HepG2 (cell line): ENCODE data around the gene ASGR1. TPM values are rescaled to one million over a fixed set of nuclear protein-coding genes. Genes with fewer than 3 reads are reported as not detected.

Experiments
- ATAC-seq: fragments of 200-7000 bp; cut with Tn5 transposase; 3 replicates; pipeline ENCODE4 v1.9.1; 2020; ENCODE audit warnings: mild to moderate bottlenecking, moderate library complexity
- BruUV-seq: library from RNA; stranded (reverse); fragments of 400-500 nt; replicated peaks from 2 replicates; lab custom pipeline; 2021; lab: Mats Ljungman, UMichigan
- CTCF ChIA-PET: fragments of 300-600 bp; formaldehyde crosslinking; extraction: SDS; loops from one replicate; lab custom pipeline; 2021; ENCODE audit warnings: low total read pairs, inconsistent platforms, low intra/inter-chr PET ratio; lab: Yijun Ruan, JAX
- POLR2A ChIA-PET: fragments of 350-600 bp; sonication (Branson Sonifier 250); formaldehyde crosslinking; loops from one replicate; lab custom pipeline; 2020; ENCODE audit warnings: antibody characterized with exemption, inconsistent platforms; lab: Yijun Ruan, JAX
- DNase-seq: peaks from one replicate; pipeline ENCODE4 v3.0.0-alpha.2; 2015; ENCODE audit warnings: low spot score
- FAIRE-seq: peaks from 3 replicates; lab custom pipeline; 2011; peaks lifted over from hg19 to GRCh38; lab: Jason Lieb, UNC
- H2AFZ ChIP-seq: one replicate; pipeline ENCODE4 v1.6.1; 2011; ENCODE audit warnings: low read length, inconsistent platforms
- H3K27ac ChIP-seq: fragments of 300-600 bp; 3 replicates; pipeline ENCODE4 v1.8.0; 2011; ENCODE audit warnings: mixed run types, mild to moderate bottlenecking, mixed read lengths, low read length, inconsistent platforms; ENCODE audit not compliant: insufficient read depth; ENCODE audit errors: extremely low read length
- H3K27me3 ChIP-seq, 2 experiments: fragments of 200-600 bp in 1 of 2; 2 replicates in 1 of 2; 3 replicates in 1 of 2; pipeline versions ENCODE4 v1.6.0 to v1.8.0; 2011; ENCODE audit warnings: low read length in 2 of 2, mild to moderate bottlenecking in 2 of 2, moderate library complexity in 2 of 2, inconsistent platforms in 1 of 2; ENCODE audit not compliant: insufficient read depth in 2 of 2, control insufficient read depth in 1 of 2
- H3K36me3 ChIP-seq, 2 experiments: fragments of 200-600 bp in 1 of 2; replicated peaks in 1 of 2; 2 replicates in 1 of 2; 3 replicates in 1 of 2; pipeline versions ENCODE4 v1.5.1 to v1.8.0; 2011; ENCODE audit warnings: low read length in 2 of 2, inconsistent platforms in 1 of 2; ENCODE audit not compliant: insufficient read depth in 2 of 2, control insufficient read depth in 1 of 2
- H3K4me1 ChIP-seq: 2 replicates; pipeline ENCODE4 v1.5.1; 2012; ENCODE audit warnings: low read length, inconsistent platforms; ENCODE audit not compliant: insufficient read depth
- H3K4me2 ChIP-seq: 2 replicates; pipeline ENCODE4 v1.6.0; 2011; ENCODE audit warnings: low read depth, low read length, inconsistent platforms
- H3K4me3 ChIP-seq, 3 experiments: fragments of 200-600 bp in 1 of 3; sonication (generic), shearing (Covaris generic) in 1 of 3; replicated peaks in 1 of 3; 2 replicates each; pipeline ENCODE4 v1.5.1; 2011 to 2016; ENCODE audit warnings: low read length in 3 of 3, inconsistent platforms in 2 of 3, low read depth in 2 of 3, mild to moderate bottlenecking in 2 of 3, control low read depth in 1 of 3, mixed read lengths in 1 of 3; ENCODE audit not compliant: insufficient read depth in 1 of 3
- H3K79me2 ChIP-seq: one replicate; pipeline ENCODE4 v1.6.1; 2011; ENCODE audit warnings: low read length, inconsistent platforms; ENCODE audit not compliant: insufficient read depth
- H3K9ac ChIP-seq: 2 replicates; pipeline ENCODE4 v1.6.0; 2011; ENCODE audit warnings: mild to moderate bottlenecking, low read depth, low read length, inconsistent platforms; ENCODE audit not compliant: insufficient read depth
- H3K9me3 ChIP-seq: 2 replicates; pipeline ENCODE4 v1.5.1; 2012; ENCODE audit warnings: mild to moderate bottlenecking, low read length
- H4K20me1 ChIP-seq: 2 replicates; pipeline ENCODE4 v1.6.0; 2011; ENCODE audit warnings: inconsistent platforms, mild to moderate bottlenecking, low read length, moderate library complexity; ENCODE audit not compliant: insufficient read depth
- ARNT ChIP-seq: fragments of 450-650 bp; IDR thresholded peaks from 2 replicates; pipeline ENCODE4 v1.6.1; 2017
- HOXA7 ChIP-seq: sonication (generic); formaldehyde crosslinking; IDR thresholded peaks from 2 replicates; pipeline ENCODE4 v1.8.1; 2022; ENCODE audit warnings: mild to moderate bottlenecking, missing genetic modification reagents, moderate library complexity
- PLRG1 ChIP-seq: fragments of 450-650 bp; conservative IDR thresholded peaks from 2 replicates; pipeline ENCODE4 v1.6.1; 2016
- PPARG ChIP-seq: conservative IDR thresholded peaks from 2 replicates; pipeline ENCODE4 v1.6.1; 2016; ENCODE audit warnings: missing biosample characterization, missing genetic modification reagents
- RNF2 ChIP-seq: fragments of 450-650 bp; conservative IDR thresholded peaks from 2 replicates; pipeline ENCODE4 v1.6.1; 2016; ENCODE audit warnings: low read depth
- ZNF143 ChIP-seq: sonication (generic); formaldehyde crosslinking; IDR thresholded peaks from 2 replicates; pipeline ENCODE4 v1.4.0; 2020; ENCODE audit warnings: missing genetic modification reagents
- ZNF775 ChIP-seq: sonication (generic); formaldehyde crosslinking; IDR thresholded peaks from 2 replicates; pipeline ENCODE4 v1.4.0; 2020; ENCODE audit warnings: missing genetic modification reagents, mild to moderate bottlenecking, moderate library complexity, borderline replicate concordance
- ZNF780A ChIP-seq: sonication (generic); formaldehyde crosslinking; IDR thresholded peaks from 2 replicates; pipeline ENCODE4 v1.8.0; 2022; ENCODE audit warnings: mild to moderate bottlenecking, missing genetic modification reagents, moderate library complexity
- WGBS: methylation state at CpG from one replicate; pipeline ENCODE4 v1.1.6; 2017; ENCODE audit warnings: low lambda C conversion rate; 5-methylcytosine and 5-hydroxymethylcytosine counted together
- in situ Hi-C: cut with HindIII; loops from 2 replicates; pipeline ENCODE4 v1.10.0; 2017; ENCODE audit warnings: low pct_unique_long_range_greater_than_20kb; ENCODE audit not compliant: extremely low pct_ligation_motif_present
- intact Hi-C: fragments of 100-400 bp; cut with micrococcal nuclease; formaldehyde crosslinking; loops from one replicate; pipeline ENCODE4 v1.10.0; 2022; ENCODE audit not compliant: unreplicated experiment
- polyA plus RNA-seq, 8 experiments: library from polyadenylated mRNA; depleted of rRNA in 3 of 8; stranded (reverse) in 7 of 8; unstranded in 1 of 8; fragments of >200 nt; fragmentation: Illumina TruSeq in 4 of 8; extraction: Trizol in 4 of 8; gene quantifications; 2 replicates each; pipeline versions ENCODE4 v1.2.1 to v1.2.3, GENCODE V29; 2011 to 2016; ENCODE audit warnings: low read depth in 4 of 8, missing spikeins in 1 of 8, mixed read lengths in 1 of 8; ENCODE audit not compliant: insufficient read depth in 1 of 8
- total RNA-seq, 5 experiments: library from RNA; depleted of rRNA; stranded (reverse); fragments of >200 nt; fragmentation: Illumina TruSeq; extraction: Trizol; gene quantifications; 2 replicates each; pipeline ENCODE4 v1.2.3, GENCODE V29; 2016; ENCODE audit warnings: low read depth in 1 of 5
- TF ChIP-seq, protein P1 (sequence below): sonication (generic); formaldehyde crosslinking; conservative IDR thresholded peaks from 2 replicates; pipeline ENCODE4 v1.5.0; 2020; ENCODE audit warnings: missing genetic modification reagents
- TF ChIP-seq, protein P2 (sequence below): sonication (generic); formaldehyde crosslinking; IDR thresholded peaks from 2 replicates; pipeline ENCODE4 v1.5.0; 2020; ENCODE audit warnings: mild to moderate bottlenecking, missing genetic modification reagents, borderline replicate concordance
- TF ChIP-seq, protein P3 (sequence below): sonication (generic); formaldehyde crosslinking; IDR thresholded peaks from 2 replicates; pipeline ENCODE4 v1.4.0; 2020; ENCODE audit warnings: missing genetic modification reagents
- TF ChIP-seq, protein P4 (sequence below): sonication (generic); formaldehyde crosslinking; IDR thresholded peaks from 2 replicates; pipeline ENCODE4 v1.4.0; 2020; ENCODE audit warnings: missing genetic modification reagents, mild to moderate bottlenecking, borderline replicate concordance

ASGR1 gene
- total and polyA plus RNA-seq, 2 of the 13 experiments (the other 11 are each of a cell fraction or from before 2014, with no cell fraction given): 353 to 796 TPM

DNA sequence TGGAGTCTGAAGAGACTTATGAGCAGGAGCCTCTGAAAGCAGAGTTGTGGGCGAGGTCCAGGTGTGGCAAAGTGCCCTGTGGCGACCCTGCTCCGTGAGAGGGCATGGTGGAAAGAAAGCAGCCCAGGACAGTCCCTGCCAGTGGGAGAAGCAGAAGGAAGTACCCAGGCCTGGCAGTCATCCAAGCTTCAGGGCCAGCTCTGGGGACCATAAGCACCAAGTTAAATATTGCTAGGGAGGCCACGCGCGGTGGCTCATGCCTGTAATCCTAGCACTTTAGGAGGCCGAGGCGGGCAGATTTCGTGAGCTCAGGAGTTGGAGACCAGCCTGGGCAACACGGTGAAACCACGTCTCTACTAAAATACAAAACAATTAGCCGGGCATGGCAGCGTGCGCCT lies 4.9 kb upstream of the ASGR1 start:
- Histone ChIP-seq H3K9ac (peak overlapping the region; percentile 52), H3K36me3 (no peaks in the 10 kb centered on the region), H3K4me3 (peak overlapping the region; percentile 14 to 64 (median 35)), H3K79me2 (peaks cover under 1% of the 10 kb centered on the region), H4K20me1 (no peaks in the 10 kb centered on the region), H2AFZ (no peak overlapping the region), H3K27me3 (no peaks in the 10 kb centered on the region; a peak in 1 of 5 replicates), H3K9me3 (no peaks in the 10 kb centered on the region), H3K4me2 (peak overlapping the region; percentile 75), H3K27ac (peak overlapping the region; percentile 60), H3K4me1 (peaks cover 69% of the 10 kb centered on the region)
- FAIRE-seq (peak; percentile 58), ATAC-seq (peak; percentile 65), DNase-seq (peak; percentile 84)
- intact Hi-C loops (no loop called here), in situ Hi-C loops (no loop called here)
- ChIA-PET POLR2A (interaction anchor here (0.8 to 4.0 kb wide), 16 partner anchors 9 to 148 kb away, joined by 3 to 24 read pairs (median 5); partner anchors contain the start of genes ACADVL, ASGR2, DLG4 and GABARAP), CTCF (no interaction called here)
- 0% methylated on average over 8 of the region's 14 CpGs for WGBS
- BruUV-seq: no TSS peak
- TF ChIP-seq RNF2: no peak
- no peak for TF ChIP-seq ZNF143 (CRISPR knock-in tag)
- TF ChIP-seq, protein P1, sequence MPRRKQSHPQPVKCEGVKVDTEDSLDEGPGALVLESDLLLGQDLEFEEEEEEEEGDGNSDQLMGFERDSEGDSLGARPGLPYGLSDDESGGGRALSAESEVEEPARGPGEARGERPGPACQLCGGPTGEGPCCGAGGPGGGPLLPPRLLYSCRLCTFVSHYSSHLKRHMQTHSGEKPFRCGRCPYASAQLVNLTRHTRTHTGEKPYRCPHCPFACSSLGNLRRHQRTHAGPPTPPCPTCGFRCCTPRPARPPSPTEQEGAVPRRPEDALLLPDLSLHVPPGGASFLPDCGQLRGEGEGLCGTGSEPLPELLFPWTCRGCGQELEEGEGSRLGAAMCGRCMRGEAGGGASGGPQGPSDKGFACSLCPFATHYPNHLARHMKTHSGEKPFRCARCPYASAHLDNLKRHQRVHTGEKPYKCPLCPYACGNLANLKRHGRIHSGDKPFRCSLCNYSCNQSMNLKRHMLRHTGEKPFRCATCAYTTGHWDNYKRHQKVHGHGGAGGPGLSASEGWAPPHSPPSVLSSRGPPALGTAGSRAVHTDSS (CRISPR knock-in tag): no peak
- TF ChIP-seq, protein P2, sequence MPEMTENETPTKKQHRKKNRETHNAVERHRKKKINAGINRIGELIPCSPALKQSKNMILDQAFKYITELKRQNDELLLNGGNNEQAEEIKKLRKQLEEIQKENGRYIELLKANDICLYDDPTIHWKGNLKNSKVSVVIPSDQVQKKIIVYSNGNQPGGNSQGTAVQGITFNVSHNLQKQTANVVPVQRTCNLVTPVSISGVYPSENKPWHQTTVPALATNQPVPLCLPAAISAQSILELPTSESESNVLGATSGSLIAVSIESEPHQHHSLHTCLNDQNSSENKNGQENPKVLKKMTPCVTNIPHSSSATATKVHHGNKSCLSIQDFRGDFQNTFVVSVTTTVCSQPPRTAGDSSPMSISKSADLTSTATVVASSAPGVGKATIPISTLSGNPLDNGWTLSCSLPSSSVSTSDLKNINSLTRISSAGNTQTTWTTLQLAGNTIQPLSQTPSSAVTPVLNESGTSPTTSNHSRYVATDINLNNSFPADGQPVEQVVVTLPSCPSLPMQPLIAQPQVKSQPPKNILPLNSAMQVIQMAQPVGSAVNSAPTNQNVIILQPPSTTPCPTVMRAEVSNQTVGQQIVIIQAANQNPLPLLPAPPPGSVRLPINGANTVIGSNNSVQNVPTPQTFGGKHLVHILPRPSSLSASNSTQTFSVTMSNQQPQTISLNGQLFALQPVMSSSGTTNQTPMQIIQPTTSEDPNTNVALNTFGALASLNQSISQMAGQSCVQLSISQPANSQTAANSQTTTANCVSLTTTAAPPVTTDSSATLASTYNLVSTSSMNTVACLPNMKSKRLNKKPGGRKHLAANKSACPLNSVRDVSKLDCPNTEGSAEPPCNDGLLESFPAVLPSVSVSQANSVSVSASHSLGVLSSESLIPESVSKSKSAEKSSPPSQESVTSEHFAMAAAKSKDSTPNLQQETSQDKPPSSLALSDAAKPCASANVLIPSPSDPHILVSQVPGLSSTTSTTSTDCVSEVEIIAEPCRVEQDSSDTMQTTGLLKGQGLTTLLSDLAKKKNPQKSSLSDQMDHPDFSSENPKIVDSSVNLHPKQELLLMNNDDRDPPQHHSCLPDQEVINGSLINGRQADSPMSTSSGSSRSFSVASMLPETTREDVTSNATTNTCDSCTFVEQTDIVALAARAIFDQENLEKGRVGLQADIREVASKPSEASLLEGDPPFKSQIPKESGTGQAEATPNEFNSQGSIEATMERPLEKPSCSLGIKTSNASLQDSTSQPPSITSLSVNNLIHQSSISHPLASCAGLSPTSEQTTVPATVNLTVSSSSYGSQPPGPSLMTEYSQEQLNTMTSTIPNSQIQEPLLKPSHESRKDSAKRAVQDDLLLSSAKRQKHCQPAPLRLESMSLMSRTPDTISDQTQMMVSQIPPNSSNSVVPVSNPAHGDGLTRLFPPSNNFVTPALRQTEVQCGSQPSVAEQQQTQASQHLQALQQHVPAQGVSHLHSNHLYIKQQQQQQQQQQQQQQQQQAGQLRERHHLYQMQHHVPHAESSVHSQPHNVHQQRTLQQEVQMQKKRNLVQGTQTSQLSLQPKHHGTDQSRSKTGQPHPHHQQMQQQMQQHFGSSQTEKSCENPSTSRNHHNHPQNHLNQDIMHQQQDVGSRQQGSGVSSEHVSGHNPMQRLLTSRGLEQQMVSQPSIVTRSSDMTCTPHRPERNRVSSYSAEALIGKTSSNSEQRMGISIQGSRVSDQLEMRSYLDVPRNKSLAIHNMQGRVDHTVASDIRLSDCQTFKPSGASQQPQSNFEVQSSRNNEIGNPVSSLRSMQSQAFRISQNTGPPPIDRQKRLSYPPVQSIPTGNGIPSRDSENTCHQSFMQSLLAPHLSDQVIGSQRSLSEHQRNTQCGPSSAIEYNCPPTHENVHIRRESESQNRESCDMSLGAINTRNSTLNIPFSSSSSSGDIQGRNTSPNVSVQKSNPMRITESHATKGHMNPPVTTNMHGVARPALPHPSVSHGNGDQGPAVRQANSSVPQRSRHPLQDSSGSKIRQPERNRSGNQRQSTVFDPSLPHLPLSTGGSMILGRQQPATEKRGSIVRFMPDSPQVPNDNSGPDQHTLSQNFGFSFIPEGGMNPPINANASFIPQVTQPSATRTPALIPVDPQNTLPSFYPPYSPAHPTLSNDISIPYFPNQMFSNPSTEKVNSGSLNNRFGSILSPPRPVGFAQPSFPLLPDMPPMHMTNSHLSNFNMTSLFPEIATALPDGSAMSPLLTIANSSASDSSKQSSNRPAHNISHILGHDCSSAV (CRISPR knock-in tag): no peak
- TF ChIP-seq ZNF775 (CRISPR knock-in tag): no peak
- TF ChIP-seq, protein P3, sequence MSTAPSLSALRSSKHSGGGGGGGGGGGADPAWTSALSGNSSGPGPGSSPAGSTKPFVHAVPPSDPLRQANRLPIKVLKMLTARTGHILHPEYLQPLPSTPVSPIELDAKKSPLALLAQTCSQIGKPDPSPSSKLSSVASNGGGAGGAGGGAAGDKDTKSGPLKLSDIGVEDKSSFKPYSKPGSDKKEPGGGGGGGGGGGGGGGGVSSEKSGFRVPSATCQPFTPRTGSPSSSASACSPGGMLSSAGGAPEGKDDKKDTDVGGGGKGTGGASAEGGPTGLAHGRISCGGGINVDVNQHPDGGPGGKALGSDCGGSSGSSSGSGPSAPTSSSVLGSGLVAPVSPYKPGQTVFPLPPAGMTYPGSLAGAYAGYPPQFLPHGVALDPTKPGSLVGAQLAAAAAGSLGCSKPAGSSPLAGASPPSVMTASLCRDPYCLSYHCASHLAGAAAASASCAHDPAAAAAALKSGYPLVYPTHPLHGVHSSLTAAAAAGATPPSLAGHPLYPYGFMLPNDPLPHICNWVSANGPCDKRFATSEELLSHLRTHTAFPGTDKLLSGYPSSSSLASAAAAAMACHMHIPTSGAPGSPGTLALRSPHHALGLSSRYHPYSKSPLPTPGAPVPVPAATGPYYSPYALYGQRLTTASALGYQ: no peak; the same call in 1 of the 2 replicates
- no peak for TF ChIP-seq HOXA7
- no peak for TF ChIP-seq ARNT
- no peak for TF ChIP-seq PPARG
- no peak for TF ChIP-seq ZNF780A
- TF ChIP-seq, protein P4, sequence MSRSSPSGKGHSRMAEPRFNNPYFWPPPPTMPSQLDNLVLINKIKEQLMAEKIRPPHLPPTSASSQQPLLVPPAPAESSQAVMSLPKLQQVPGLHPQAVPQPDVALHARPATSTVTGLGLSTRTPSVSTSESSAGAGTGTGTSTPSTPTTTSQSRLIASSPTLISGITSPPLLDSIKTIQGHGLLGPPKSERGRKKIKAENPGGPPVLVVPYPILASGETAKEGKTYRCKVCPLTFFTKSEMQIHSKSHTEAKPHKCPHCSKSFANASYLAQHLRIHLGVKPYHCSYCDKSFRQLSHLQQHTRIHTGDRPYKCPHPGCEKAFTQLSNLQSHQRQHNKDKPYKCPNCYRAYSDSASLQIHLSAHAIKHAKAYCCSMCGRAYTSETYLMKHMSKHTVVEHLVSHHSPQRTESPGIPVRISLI: no peak
- TF ChIP-seq PLRG1: no peak
